A549 (cell line): ENCODE results near the gene TMEM91. TPM values are rescaled to one million over a fixed set of nuclear protein-coding genes. Genes with fewer than 3 reads are reported as not detected.

ENCODE experiments used
- ATAC-seq, 2 experiments: fragments of 200-7000 bp in 1 of 2; fragments of >200 bp in 1 of 2; cut with Nextera tagmentation in 1 of 2; cut with Tn5 transposase in 1 of 2; 3 replicates each; pipeline versions ENCODE4 v1.8.0 to v1.9.1; 2018 to 2020; ENCODE audit warnings: mild to moderate bottlenecking in 1 of 2, moderate library complexity in 1 of 2
- CTCF ChIA-PET: fragments of 300-600 bp; sonication (Branson Sonifier 250); formaldehyde crosslinking; extraction: SDS; loops from one replicate; lab custom pipeline; 2021; ENCODE audit warnings: antibody characterized with exemption, inconsistent platforms; lab: Yijun Ruan, JAX
- POLR2A ChIA-PET: fragments of 350-600 bp; formaldehyde crosslinking; extraction: SDS; loops from one replicate; lab custom pipeline; 2021; ENCODE audit warnings: antibody characterized with exemption, inconsistent platforms; lab: Yijun Ruan, JAX
- DNase-seq, 2 experiments: peaks; one replicate each; pipeline versions ENCODE4 v3.0.0 to v3.0.0-alpha.2; 2011 to 2016; ENCODE audit warnings: low read depth in 1 of 2, low spot score in 1 of 2
- FAIRE-seq: peaks from 2 replicates; lab custom pipeline; 2011; peaks lifted over from hg19 to GRCh38; lab: Jason Lieb, UNC
- H3K27ac ChIP-seq, 2 experiments: fragments of >200 bp; sonication (Bioruptor Twin); formaldehyde crosslinking; 3 replicates each; pipeline ENCODE4 v1.5.1; 2016 to 2017
- H3K4me1 ChIP-seq: fragments of >200 bp; sonication (Bioruptor Twin); formaldehyde crosslinking; 3 replicates; pipeline ENCODE4 v1.6.1; 2016
- H3K4me2 ChIP-seq: fragments of >200 bp; sonication (Bioruptor Twin); formaldehyde crosslinking; 3 replicates; pipeline ENCODE4 v1.6.1; 2016
- H3K4me3 ChIP-seq: fragments of >200 bp; sonication (Bioruptor Twin); formaldehyde crosslinking; 3 replicates; pipeline ENCODE4 v1.5.1; 2016
- H3K9me3 ChIP-seq: fragments of >200 bp; sonication (Bioruptor Twin); formaldehyde crosslinking; 3 replicates; pipeline ENCODE4 v1.6.1; 2016
- ATOH8 ChIP-seq: fragments of 250-450 bp; sonication (Bioruptor Pico); IDR thresholded peaks from 2 replicates; pipeline ENCODE4 v1.5.0; 2020; ENCODE audit warnings: low read depth, mild to moderate bottlenecking, moderate library complexity
- CHD2 ChIP-seq: fragments of 150-350 bp; IDR thresholded peaks from 2 replicates; pipeline ENCODE4 v1.6.1; 2014; ENCODE audit warnings: low read length; ENCODE audit not compliant: partially characterized antibody
- EHF ChIP-seq: fragments of 250-450 bp; sonication (Bioruptor Pico); IDR thresholded peaks from 2 replicates; pipeline ENCODE4 v1.5.0; 2020; ENCODE audit warnings: mild to moderate bottlenecking
- EP300 ChIP-seq, 2 experiments: fragments of >200 bp; sonication (Bioruptor Twin); formaldehyde crosslinking; IDR thresholded peaks; 2 replicates in 1 of 2; 3 replicates in 1 of 2; pipeline ENCODE4 v1.6.1; 2016 to 2017
- FOSL2 ChIP-seq, 2 experiments: fragments of 450-650 bp in 1 of 2; fragments of >200 bp in 1 of 2; sonication (Bioruptor Twin) in 1 of 2; formaldehyde crosslinking; IDR thresholded peaks; 2 replicates each; pipeline versions ENCODE4 v1.5.0 to v1.6.1; 2016 to 2020; ENCODE audit warnings: mild to moderate bottlenecking in 1 of 2, moderate library complexity in 1 of 2
- HEYL ChIP-seq: fragments of 250-450 bp; sonication (Bioruptor Pico); IDR thresholded peaks from 2 replicates; pipeline ENCODE4 v1.8.0; 2021; ENCODE audit warnings: mild to moderate bottlenecking, moderate library complexity
- HOXA7 ChIP-seq: fragments of 250-450 bp; sonication (Bioruptor Pico); IDR thresholded peaks from 2 replicates; pipeline ENCODE4 v1.5.0; 2020; ENCODE audit warnings: mild to moderate bottlenecking, moderate library complexity
- JUNB ChIP-seq: fragments of >200 bp; sonication (Bioruptor Twin); formaldehyde crosslinking; IDR thresholded peaks from 2 replicates; pipeline ENCODE4 v1.6.1; 2016
- KDM1A ChIP-seq: fragments of 200-600 bp; sonication (generic); IDR thresholded peaks from 2 replicates; pipeline ENCODE4 v1.6.1; 2016; ENCODE audit warnings: low read depth, mild to moderate bottlenecking
- MAZ ChIP-seq: fragments of 150-350 bp; IDR thresholded peaks from 2 replicates; pipeline ENCODE4 v1.6.1; 2014; ENCODE audit warnings: antibody characterized with exemption, low read depth, low read length, borderline replicate concordance
- MYC ChIP-seq: IDR thresholded peaks from 2 replicates; pipeline ENCODE4 v1.6.1; 2012; ENCODE audit warnings: mild to moderate bottlenecking, inconsistent platforms, low read length, improper control_type of control experiment, borderline replicate concordance
- NPAS2 ChIP-seq: fragments of 250-450 bp; sonication (Bioruptor Pico); IDR thresholded peaks from 2 replicates; pipeline ENCODE4 v1.8.0; 2022; ENCODE audit warnings: mild to moderate bottlenecking, moderate library complexity, borderline replicate concordance
- POLR2A ChIP-seq: IDR thresholded peaks from 2 replicates; pipeline ENCODE4 v1.6.1; 2012; ENCODE audit warnings: mild to moderate bottlenecking, low read length
- RNF2 ChIP-seq: fragments of 200-600 bp; sonication (generic); IDR thresholded peaks from 2 replicates; pipeline ENCODE4 v1.6.1; 2016; ENCODE audit warnings: low read depth, mild to moderate bottlenecking, antibody characterized with exemption, moderate library complexity, borderline replicate concordance
- SMC3 ChIP-seq: fragments of >200 bp; sonication (Bioruptor Twin); formaldehyde crosslinking; IDR thresholded peaks from 3 replicates; pipeline ENCODE4 v1.6.1; 2018; ENCODE audit warnings: inconsistent platforms
- SREBF2 ChIP-seq: fragments of 450-650 bp; IDR thresholded peaks from 2 replicates; pipeline ENCODE4 v1.6.1; 2014; ENCODE audit warnings: mild to moderate bottlenecking, moderate library complexity
- ZSCAN20 ChIP-seq: fragments of 250-450 bp; sonication (Bioruptor Pico); IDR thresholded peaks from 2 replicates; pipeline ENCODE4 v1.8.0; 2022; ENCODE audit warnings: mild to moderate bottlenecking, moderate library complexity
- WGBS: methylation state at CpG from one replicate; pipeline ENCODE4 v1.1.6; 2017; ENCODE audit errors: missing lambda C conversion rate; 5-methylcytosine and 5-hydroxymethylcytosine counted together
- polyA plus RNA-seq, 4 experiments: library from polyadenylated mRNA; depleted of rRNA in 3 of 4; stranded (reverse); fragments of >200 nt; fragmentation: RNase III in 1 of 4; extraction: RNeasy Plus Mini Kit Qiagen cat#74134 plus additional on column Dnase treatment in 1 of 4; gene quantifications; 2 replicates in 3 of 4; 3 replicates in 1 of 4; pipeline ENCODE4 v1.2.3, GENCODE V29; 2011 to 2017
- TF ChIP-seq, protein P1 (sequence below): fragments of 250-450 bp; sonication (Bioruptor Pico); IDR thresholded peaks from 2 replicates; pipeline ENCODE4 v1.5.0; 2021; ENCODE audit warnings: mild to moderate bottlenecking, moderate library complexity, borderline replicate concordance
- TF ChIP-seq, protein P2 (sequence below): fragments of 450-650 bp; IDR thresholded peaks from 2 replicates; pipeline ENCODE4 v1.6.1; 2014; ENCODE audit warnings: antibody characterized with exemption

TMEM91 gene
- polyA plus RNA-seq, 2 of the 4 experiments (the other 2 are of a cell fraction) = 4.0 to 5.2 TPM

DNA sequence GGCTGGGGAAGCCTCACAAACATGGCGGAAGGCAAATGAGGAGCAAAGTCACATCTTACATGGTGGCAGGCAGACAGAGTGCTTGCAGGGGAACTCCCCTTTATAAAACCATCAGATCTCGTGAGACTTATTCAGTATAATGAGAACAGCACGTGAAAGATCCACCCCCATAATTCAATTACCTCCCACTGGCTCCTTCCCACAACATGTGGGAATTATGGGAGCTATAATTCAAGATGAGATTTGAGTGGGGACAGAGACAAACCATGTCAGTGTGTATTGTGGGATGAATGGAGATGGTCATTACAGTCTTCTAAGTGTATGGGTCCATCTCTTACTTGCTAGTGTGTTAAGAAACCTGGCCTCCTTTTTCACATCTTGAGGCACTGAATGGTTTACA is 25.7 kb downstream of the TMEM91 start:
- ATAC-seq (no peak), DNase-seq (no peak), FAIRE-seq (no peak)
- Histone ChIP-seq H3K27ac (no peak overlapping the region), H3K4me3 (no peak overlapping the region), H3K4me1 (peaks cover 9% of the 10 kb centered on the region), H3K9me3 (no peaks in the 10 kb centered on the region), H3K4me2 (no peak overlapping the region)
- CTCF ChIA-PET = interaction anchor here (0.9 to 1.6 kb wide), 6 partner anchors 12 to 168 kb away, joined by 3 to 7 read pairs (median 4); no protein-coding TSS in a partner anchor
- TF ChIP-seq, protein P1, sequence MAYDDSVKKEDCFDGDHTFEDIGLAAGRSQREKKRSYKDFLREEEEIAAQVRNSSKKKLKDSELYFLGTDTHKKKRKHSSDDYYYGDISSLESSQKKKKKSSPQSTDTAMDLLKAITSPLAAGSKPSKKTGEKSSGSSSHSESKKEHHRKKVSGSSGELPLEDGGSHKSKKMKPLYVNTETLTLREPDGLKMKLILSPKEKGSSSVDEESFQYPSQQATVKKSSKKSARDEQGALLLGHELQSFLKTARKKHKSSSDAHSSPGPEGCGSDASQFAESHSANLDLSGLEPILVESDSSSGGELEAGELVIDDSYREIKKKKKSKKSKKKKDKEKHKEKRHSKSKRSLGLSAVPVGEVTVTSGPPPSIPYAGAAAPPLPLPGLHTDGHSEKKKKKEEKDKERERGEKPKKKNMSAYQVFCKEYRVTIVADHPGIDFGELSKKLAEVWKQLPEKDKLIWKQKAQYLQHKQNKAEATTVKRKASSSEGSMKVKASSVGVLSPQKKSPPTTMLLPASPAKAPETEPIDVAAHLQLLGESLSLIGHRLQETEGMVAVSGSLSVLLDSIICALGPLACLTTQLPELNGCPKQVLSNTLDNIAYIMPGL (CRISPR knock-in tag) = no peak
- TF ChIP-seq EP300 (IDR thresholded peaks at IDR 0.05) = no peak
- no peak for TF ChIP-seq RNF2
- no peak for TF ChIP-seq SREBF2
- TF ChIP-seq HEYL (CRISPR knock-in tag) = no peak
- TF ChIP-seq CHD2 = no peak
- no peak for TF ChIP-seq FOSL2 (IDR thresholded peaks at IDR 0.05)
- TF ChIP-seq FOSL2 (CRISPR knock-in tag; IDR thresholded peaks at IDR 0.05) = no peak
- no peak for TF ChIP-seq EHF (CRISPR knock-in tag)
- TF ChIP-seq JUNB = no peak
- TF ChIP-seq POLR2A = no peak
- no peak for TF ChIP-seq NPAS2 (CRISPR knock-in tag)
- POLR2A ChIA-PET = no interaction called here
- WGBS = 89% methylated on average over 3 of the region's 3 CpGs

GRCh38 chr19:41403181-41403970 is 27.0 kb downstream of the TMEM91 start:
- H3K9me3 ChIP-seq = no peaks in the 10 kb centered on the region
- no peak overlapping the region for H3K27ac ChIP-seq
- TF ChIP-seq FOSL2 (IDR thresholded peaks at IDR 0.05) = no peak
- TF ChIP-seq FOSL2 (CRISPR knock-in tag; IDR thresholded peaks at IDR 0.05) = no peak
- TF ChIP-seq, protein P2, sequence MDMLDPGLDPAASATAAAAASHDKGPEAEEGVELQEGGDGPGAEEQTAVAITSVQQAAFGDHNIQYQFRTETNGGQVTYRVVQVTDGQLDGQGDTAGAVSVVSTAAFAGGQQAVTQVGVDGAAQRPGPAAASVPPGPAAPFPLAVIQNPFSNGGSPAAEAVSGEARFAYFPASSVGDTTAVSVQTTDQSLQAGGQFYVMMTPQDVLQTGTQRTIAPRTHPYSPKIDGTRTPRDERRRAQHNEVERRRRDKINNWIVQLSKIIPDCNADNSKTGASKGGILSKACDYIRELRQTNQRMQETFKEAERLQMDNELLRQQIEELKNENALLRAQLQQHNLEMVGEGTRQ = no peak
- no peak for TF ChIP-seq SREBF2
- TF ChIP-seq ZSCAN20 (CRISPR knock-in tag) = no peak
- no peak for TF ChIP-seq SMC3
- TF ChIP-seq, protein P1 (CRISPR knock-in tag) = no peak
- no peak for TF ChIP-seq ATOH8
- TF ChIP-seq JUNB = no peak
- TF ChIP-seq MYC = no peak
- no peak for TF ChIP-seq MAZ
- TF ChIP-seq KDM1A = no peak
- no peak for TF ChIP-seq HOXA7 (CRISPR knock-in tag)
- FAIRE-seq = no peak
- no peak overlapping the region for H3K4me2 ChIP-seq
- POLR2A ChIA-PET = interaction anchor here (0.8 kb wide), 1 partner anchor 36 kb away, joined by 4 read pairs; the partner anchor contains the start of gene DMAC2
- 83% methylated on average over 12 of the region's 12 CpGs for WGBS
- H3K4me1 ChIP-seq = peaks cover 9% of the 10 kb centered on the region
- no peak for DNase-seq
- H3K4me3 ChIP-seq = no peak overlapping the region
- 0 out of 6 replicates have a peak, but pooled peaks of 1 of the 2 experiments have one; percentile 6 for ATAC-seq
- CTCF ChIA-PET = interaction anchor here (0.8 to 1.6 kb wide), 5 partner anchors 23 to 167 kb away, joined by 3 to 7 read pairs (median 4); no protein-coding TSS in a partner anchor
